ENCODE measurements around the gene MKKS. TPM values are rescaled to one million over a fixed set of nuclear protein-coding genes. Genes with fewer than 3 reads are reported as not detected.
A peak's percentile ranks its signal among the peaks of the same experiment; 100 is the strongest.

Gene MKKS
- total and polyA plus RNA-seq, 2 of the 13 experiments (the other 11 are each of a cell fraction or from before 2014, with no cell fraction given) = 26.7 to 34.5 TPM

DNA sequence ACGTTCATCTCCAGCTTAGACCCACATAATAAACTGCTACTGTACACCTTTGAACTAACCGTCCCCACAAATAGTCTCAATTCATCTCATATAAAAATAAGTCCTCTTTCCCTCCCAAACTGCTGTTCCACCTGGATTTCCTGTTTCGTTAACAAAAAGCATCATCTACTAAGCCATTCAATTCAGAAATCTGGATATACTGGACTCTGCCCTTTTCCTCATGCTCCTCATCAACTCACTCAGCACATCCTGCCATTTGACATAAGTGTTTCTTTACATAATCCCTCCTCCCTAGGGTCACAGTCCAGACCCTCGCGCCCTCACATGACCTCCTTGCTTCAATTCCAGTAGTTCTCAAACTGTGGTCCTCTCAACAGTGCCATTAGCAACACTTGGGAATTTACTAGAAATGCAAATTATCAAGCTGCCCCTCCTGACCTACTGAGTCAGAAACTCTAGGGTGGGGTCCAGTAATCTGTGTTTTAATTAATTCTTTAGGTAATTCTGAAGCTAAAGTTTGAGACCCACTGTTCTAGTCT, 4.5 kb downstream of the MKKS start (continued):
- TF ChIP-seq, protein P1, sequence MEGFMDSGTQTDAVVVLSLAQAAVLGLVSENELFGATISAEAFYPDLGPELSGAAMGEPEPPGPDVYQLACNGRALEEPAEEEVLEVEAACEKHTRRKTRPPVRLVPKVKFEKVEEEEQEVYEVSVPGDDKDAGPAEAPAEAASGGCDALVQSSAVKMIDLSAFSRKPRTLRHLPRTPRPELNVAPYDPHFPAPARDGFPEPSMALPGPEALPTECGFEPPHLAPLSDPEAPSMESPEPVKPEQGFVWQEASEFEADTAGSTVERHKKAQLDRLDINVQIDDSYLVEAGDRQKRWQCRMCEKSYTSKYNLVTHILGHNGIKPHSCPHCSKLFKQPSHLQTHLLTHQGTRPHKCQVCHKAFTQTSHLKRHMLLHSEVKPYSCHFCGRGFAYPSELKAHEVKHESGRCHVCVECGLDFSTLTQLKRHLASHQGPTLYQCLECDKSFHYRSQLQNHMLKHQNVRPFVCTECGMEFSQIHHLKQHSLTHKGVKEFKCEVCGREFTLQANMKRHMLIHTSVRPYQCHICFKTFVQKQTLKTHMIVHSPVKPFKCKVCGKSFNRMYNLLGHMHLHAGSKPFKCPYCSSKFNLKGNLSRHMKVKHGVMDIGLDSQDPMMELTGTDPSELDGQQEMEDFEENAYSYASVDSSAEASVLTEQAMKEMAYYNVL (CRISPR knock-in tag; IDR thresholded peaks at IDR 0.05; ENCODE audit: borderline replicate concordance) = peak; percentile 48; the same call in 1 of the 2 replicates
- TF ChIP-seq SNAPC2 (CRISPR knock-in tag; IDR thresholded peaks at IDR 0.05) (peak; percentile 91; the same call in 1 of the 2 replicates), ZNF563 (CRISPR knock-in tag; IDR thresholded peaks at IDR 0.05) (no peak), ZNF709 (CRISPR knock-in tag; IDR thresholded peaks at IDR 0.05) (peak; percentile 52; the same call in 1 of the 2 replicates), ZNF792 (CRISPR knock-in tag; IDR thresholded peaks at IDR 0.05) (peak; percentile 76; the same call in 1 of the 2 replicates), ZNF737 (CRISPR knock-in tag; IDR thresholded peaks at IDR 0.05; ENCODE audit: borderline replicate concordance) (no peak), BORCS8-MEF2B (CRISPR knock-in tag; IDR thresholded peaks at IDR 0.05) (0 out of 2 replicates have a peak, but pooled peaks have one; percentile 60), ZBTB7B (CRISPR knock-in tag; IDR thresholded peaks at IDR 0.05) (0 out of 2 replicates have a peak, but pooled peaks have one; percentile 52), KLF12 (CRISPR knock-in tag; IDR thresholded peaks at IDR 0.05; ENCODE audit: borderline replicate concordance) (no peak), AKAP8 (CRISPR knock-in tag; IDR thresholded peaks at IDR 0.05) (0 out of 2 replicates have a peak, but pooled peaks have one; percentile 18), ETV5 (CRISPR knock-in tag; IDR thresholded peaks at IDR 0.05; ENCODE audit: borderline replicate concordance) (peak; percentile 85), ZNF839 (CRISPR knock-in tag; IDR thresholded peaks at IDR 0.05; ENCODE audit: borderline replicate concordance) (no peak), ZNF253 (CRISPR knock-in tag; IDR thresholded peaks at IDR 0.05; ENCODE audit: borderline replicate concordance) (no peak), FOSL2 (CRISPR knock-in tag; IDR thresholded peaks at IDR 0.05) (peak; percentile 67), FOXP1 (IDR thresholded peaks at IDR 0.05) (no peak), FOXP1 (CRISPR knock-in tag; IDR thresholded peaks at IDR 0.05) (peak; percentile 58), ZIK1 (CRISPR knock-in tag; IDR thresholded peaks at IDR 0.05; ENCODE audit: borderline replicate concordance, low read depth) (no peak), KLF6 (CRISPR knock-in tag; IDR thresholded peaks at IDR 0.05) (no peak; the same call in 1 of the 2 replicates), ZNF572 (CRISPR knock-in tag; IDR thresholded peaks at IDR 0.05) (no peak), NFKBIZ (CRISPR knock-in tag; IDR thresholded peaks at IDR 0.05) (0 out of 2 replicates have a peak, but pooled peaks have one; percentile 58), KMT2B (CRISPR knock-in tag; IDR thresholded peaks at IDR 0.05) (peak; percentile 66), GABPB1 (CRISPR knock-in tag; IDR thresholded peaks at IDR 0.05) (0 out of 2 replicates have a peak, but pooled peaks have one; percentile 17), HNRNPLL (IDR thresholded peaks at IDR 0.05; ENCODE audit: low read depth, low read length, poor library complexity, severe bottlenecking) (no peak), ZC3H4 (CRISPR knock-in tag; IDR thresholded peaks at IDR 0.05; ENCODE audit: borderline replicate concordance) (no peak)
- TF ChIP-seq, protein P2, sequence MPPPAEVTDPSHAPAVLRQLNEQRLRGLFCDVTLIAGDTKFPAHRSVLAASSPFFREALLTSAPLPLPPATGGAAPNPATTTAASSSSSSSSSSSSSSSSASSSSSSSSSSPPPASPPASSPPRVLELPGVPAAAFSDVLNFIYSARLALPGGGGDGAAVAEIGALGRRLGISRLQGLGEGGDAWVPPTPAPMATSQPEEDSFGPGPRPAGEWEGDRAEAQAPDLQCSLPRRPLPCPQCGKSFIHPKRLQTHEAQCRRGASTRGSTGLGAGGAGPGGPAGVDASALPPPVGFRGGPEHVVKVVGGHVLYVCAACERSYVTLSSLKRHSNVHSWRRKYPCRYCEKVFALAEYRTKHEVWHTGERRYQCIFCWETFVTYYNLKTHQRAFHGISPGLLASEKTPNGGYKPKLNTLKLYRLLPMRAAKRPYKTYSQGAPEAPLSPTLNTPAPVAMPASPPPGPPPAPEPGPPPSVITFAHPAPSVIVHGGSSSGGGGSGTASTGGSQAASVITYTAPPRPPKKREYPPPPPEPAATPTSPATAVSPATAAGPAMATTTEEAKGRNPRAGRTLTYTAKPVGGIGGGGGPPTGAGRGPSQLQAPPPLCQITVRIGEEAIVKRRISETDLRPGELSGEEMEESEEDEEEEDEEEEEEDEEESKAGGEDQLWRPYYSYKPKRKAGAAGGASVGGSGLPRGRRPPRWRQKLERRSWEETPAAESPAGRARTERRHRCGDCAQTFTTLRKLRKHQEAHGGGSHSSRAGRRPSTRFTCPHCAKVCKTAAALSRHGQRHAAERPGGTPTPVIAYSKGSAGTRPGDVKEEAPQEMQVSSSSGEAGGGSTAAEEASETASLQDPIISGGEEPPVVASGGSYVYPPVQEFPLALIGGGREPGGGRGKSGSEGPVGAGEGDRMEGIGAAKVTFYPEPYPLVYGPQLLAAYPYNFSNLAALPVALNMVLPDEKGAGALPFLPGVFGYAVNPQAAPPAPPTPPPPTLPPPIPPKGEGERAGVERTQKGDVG (CRISPR knock-in tag; IDR thresholded peaks at IDR 0.05; ENCODE audit: borderline replicate concordance) = no peak
- TF ChIP-seq, protein P3, sequence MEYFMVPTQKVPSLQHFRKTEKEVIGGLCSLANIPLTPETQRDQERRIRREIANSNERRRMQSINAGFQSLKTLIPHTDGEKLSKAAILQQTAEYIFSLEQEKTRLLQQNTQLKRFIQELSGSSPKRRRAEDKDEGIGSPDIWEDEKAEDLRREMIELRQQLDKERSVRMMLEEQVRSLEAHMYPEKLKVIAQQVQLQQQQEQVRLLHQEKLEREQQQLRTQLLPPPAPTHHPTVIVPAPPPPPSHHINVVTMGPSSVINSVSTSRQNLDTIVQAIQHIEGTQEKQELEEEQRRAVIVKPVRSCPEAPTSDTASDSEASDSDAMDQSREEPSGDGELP (IDR thresholded peaks at IDR 0.05; ENCODE audit: borderline replicate concordance, low read depth) = no peak

Data from HepG2 (cell line).